Ramos (cell line): Measurements from ENCODE around the gene MCCD1.
"Not testable (repeated sequence)": the region's sequence is repeated elsewhere in the genome, so short reads cannot be mapped to it uniquely, and the experiment has no call there.

Source experiments
- in situ Hi-C: fragments of 300-500 bp; cut with MboI; formaldehyde crosslinking; loops from one replicate; pipeline ENCODE4 v1.14.3; 2022; ENCODE audit warnings: low sequenced_read_pairs; ENCODE audit not compliant: unreplicated experiment

MCCD1 gene

GRCh38 chr6:31528821-31529328, at the start of gene MCCD1:
Gene MCCD1, plus strand, starts transcription at chr6:31528962. Its CDS starts 53 bp downstream, at chr6:31529015.
- in situ Hi-C loops, result no loop called here

GRCh38 chr6:31479151-31479932, 49.4 kb upstream of the MCCD1 start:
- in situ Hi-C loops, result no loop called here

- in situ Hi-C loops, result no loop called here
Measured at GRCh38 chr6:31479933-31480535, 48.7 kb upstream of the MCCD1 start.

- in situ Hi-C loops, result no loop called here
Measured at GRCh38 chr6:31480574-31480973, 48.2 kb upstream of the MCCD1 start.

GRCh38 chr6:31483392-31483791, 45.4 kb upstream of the MCCD1 start:
- in situ Hi-C loops, result no loop called here

- in situ Hi-C loops, result no loop called here
Measured at GRCh38 chr6:31485055-31485454, 43.7 kb upstream of the MCCD1 start.

- in situ Hi-C loops, result not testable (repeated sequence)
Measured at GRCh38 chr6:31486065-31486837, 42.5 kb upstream of the MCCD1 start.

GRCh38 chr6:31487674-31488073, 41.1 kb upstream of the MCCD1 start:
- in situ Hi-C loops, result not testable (repeated sequence)

GRCh38 chr6:31489086-31489485, 39.7 kb upstream of the MCCD1 start:
- in situ Hi-C loops, result no loop called here

- in situ Hi-C loops, result loop anchor here (5.0 kb wide), 1 partner anchor 107 kb away; no protein-coding TSS in a partner anchor
Measured at GRCh38 chr6:31490115-31490873, 38.5 kb upstream of the MCCD1 start.

GRCh38 chr6:31493550-31493874, 35.2 kb upstream of the MCCD1 start:
- in situ Hi-C loops, result loop anchor here (5.0 kb wide), 1 partner anchor 104 kb away; no protein-coding TSS in a partner anchor

GRCh38 chr6:31493875-31494694, 34.7 kb upstream of the MCCD1 start:
- in situ Hi-C loops, result loop anchor here (5.0 kb wide), 1 partner anchor 103 kb away; no protein-coding TSS in a partner anchor

GRCh38 chr6:31495580-31495979, 33.2 kb upstream of the MCCD1 start:
- in situ Hi-C loops, result no loop called here

GRCh38 chr6:31496826-31497225, 31.9 kb upstream of the MCCD1 start:
- in situ Hi-C loops, result not testable (repeated sequence)

GRCh38 chr6:31497531-31498476, 31.0 kb upstream of the MCCD1 start, which contains the start of gene MICB:
Gene MICB, plus strand, starts transcription at chr6:31498145. Its CDS starts 49 bp downstream, at chr6:31498194.
- in situ Hi-C loops, result no loop called here

GRCh38 chr6:31498748-31499147, 30.0 kb upstream of the MCCD1 start:
- in situ Hi-C loops, result no loop called here

GRCh38 chr6:31499648-31500047, 29.1 kb upstream of the MCCD1 start:
- in situ Hi-C loops, result not testable (repeated sequence)

GRCh38 chr6:31502586-31502985, 26.2 kb upstream of the MCCD1 start:
- in situ Hi-C loops, result no loop called here
